Measurements from ENCODE around the gene FADS2.

The FADS2 gene

DNA sequence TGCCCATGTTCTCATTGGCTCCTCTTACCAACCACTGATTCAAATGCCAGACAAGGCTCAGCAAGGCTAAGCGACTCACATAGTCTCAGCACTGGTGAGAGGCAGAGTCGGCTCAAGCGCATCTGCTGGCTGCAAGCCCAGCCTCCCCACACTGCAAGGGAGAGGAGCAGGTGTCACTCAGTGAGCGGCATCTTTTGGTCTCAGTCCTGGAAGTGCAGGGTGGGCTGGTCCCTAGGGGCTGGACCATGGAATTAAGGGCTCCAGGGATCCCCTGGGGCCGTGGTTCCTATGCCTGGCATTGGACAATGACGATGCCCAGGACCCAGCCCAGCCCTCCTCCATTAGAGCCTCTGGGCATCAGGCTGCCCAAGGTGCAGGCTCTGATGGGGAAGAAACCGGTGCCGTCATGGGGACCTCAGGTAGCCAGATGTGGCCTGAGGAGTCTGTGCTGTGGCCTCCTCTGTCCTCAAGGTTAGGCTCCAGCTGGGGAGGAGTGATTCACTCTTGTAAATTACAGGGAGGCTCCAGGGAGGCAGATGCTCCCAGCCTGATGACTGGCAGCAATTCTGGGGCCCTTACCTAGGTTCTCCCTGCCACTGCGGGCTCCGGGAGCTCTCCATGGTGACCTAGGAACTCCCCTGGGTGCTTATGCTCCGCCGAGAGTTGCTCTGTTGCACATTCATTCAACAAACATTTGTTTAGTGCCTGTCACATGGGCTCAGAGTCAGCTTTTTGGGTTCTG is 28.0 kb downstream of the FADS2 start:
- Histone ChIP-seq H3K36me3 (peaks cover 26 to 69% (median 53%) of the 10 kb centered on the region in 3 donors), H3K4me1 (peaks cover 0 to 8% (median 5%) of the 10 kb centered on the region in 4 donors), H3K9me3 (no peaks in the 10 kb centered on the region), H3K27me3 (no peaks in the 10 kb centered on the region), H3K27ac (no peak overlapping the region), H3K4me3 (no peak overlapping the region)
- no peak for DNase-seq
- TF ChIP-seq, protein P1, sequence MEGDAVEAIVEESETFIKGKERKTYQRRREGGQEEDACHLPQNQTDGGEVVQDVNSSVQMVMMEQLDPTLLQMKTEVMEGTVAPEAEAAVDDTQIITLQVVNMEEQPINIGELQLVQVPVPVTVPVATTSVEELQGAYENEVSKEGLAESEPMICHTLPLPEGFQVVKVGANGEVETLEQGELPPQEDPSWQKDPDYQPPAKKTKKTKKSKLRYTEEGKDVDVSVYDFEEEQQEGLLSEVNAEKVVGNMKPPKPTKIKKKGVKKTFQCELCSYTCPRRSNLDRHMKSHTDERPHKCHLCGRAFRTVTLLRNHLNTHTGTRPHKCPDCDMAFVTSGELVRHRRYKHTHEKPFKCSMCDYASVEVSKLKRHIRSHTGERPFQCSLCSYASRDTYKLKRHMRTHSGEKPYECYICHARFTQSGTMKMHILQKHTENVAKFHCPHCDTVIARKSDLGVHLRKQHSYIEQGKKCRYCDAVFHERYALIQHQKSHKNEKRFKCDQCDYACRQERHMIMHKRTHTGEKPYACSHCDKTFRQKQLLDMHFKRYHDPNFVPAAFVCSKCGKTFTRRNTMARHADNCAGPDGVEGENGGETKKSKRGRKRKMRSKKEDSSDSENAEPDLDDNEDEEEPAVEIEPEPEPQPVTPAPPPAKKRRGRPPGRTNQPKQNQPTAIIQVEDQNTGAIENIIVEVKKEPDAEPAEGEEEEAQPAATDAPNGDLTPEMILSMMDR (IDR thresholded peaks at IDR 0.05): no peak
- intact Hi-C loops (cut with DNase I; ENCODE audit: low total_unique reads): no loop called here

DNA sequence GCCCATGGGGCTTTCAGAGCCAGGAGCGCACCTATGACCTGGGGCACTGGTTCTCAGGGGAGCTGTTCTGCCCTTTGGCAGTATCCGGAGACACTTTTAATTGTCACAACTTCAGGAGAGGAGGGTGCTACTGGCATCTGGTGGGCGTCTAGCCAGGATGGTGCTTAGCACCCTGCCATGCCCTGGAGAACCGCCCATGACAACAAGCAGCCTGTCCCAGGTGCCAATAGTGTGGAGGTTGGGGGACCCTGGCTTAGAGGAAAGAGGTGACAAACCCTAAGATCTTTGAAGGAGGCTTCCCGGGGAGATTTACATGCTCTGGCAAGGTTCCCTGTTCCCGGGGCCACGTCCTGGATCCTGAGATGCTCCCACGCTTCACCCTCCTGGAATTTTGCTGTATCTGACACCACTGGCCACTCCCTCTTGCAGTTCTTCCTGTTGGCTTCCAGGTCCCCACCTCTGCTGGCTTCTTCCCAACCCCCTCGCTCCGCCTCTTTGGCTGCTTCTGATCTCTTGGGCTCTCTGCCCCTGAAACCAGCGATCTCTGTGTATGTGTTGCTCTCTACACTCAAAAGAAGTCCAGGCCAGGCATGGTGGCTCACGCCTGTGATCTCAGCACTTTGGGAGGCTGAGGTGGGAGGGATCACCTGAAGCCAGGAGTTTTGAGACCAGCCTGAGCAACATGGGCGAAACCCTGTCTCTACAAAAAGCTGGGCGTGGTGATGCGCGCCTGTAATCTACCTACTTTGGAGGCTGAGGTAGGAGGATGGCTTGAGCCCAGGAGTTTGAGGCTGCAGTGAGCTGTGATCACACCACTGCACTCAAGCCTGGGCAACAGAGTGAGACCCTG is 32.2 kb downstream of the FADS2 start:
- Histone ChIP-seq H3K27me3 (no peaks in the 10 kb centered on the region), H3K36me3 (peaks cover 50 to 69% (median 65%) of the 10 kb centered on the region in 3 donors), H3K4me3 (no peak overlapping the region), H3K27ac (no peak overlapping the region), H3K9me3 (no peaks in the 10 kb centered on the region), H3K4me1 (peaks cover 0 to 8% (median 3%) of the 10 kb centered on the region in 4 donors)
- intact Hi-C loops (cut with DNase I; ENCODE audit: low total_unique reads): no loop called here
- TF ChIP-seq, protein P1 (IDR thresholded peaks at IDR 0.05): no peak
- DNase-seq: no peak

DNA sequence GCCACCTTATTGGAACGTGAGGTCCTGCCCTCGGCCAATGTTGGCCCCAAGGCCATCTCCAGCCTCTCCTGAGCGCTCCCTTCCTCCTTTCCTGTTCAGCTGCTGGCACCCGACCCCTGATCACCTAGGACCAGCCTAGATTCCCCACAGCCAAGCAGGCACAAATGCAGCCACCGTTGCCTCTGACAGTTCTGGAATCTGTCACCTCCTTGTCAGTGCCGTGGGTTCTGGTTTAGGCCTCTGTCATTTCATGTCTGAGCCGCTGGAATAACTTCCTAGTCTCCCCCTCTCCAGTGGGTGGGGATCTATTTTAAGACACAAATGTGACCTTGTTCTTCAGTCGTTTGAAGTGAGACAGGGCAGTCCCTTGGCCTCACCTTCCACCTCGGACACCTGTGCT is 33.5 kb downstream of the FADS2 start:
- no peaks in the 10 kb centered on the region for H3K9me3 ChIP-seq
- no peak overlapping the region for H3K27ac ChIP-seq
- TF ChIP-seq, protein P1 (IDR thresholded peaks at IDR 0.05): no peak
- intact Hi-C loops (cut with DNase I; ENCODE audit: low total_unique reads): no loop called here
- DNase-seq: no peak
- peaks cover 0 to 8% (median 3%) of the 10 kb centered on the region in 4 donors for H3K4me1 ChIP-seq
- H3K27me3 ChIP-seq: no peaks in the 10 kb centered on the region
- no peak overlapping the region for H3K4me3 ChIP-seq
- H3K36me3 ChIP-seq: peaks cover 50 to 78% (median 72%) of the 10 kb centered on the region in 3 donors

DNA sequence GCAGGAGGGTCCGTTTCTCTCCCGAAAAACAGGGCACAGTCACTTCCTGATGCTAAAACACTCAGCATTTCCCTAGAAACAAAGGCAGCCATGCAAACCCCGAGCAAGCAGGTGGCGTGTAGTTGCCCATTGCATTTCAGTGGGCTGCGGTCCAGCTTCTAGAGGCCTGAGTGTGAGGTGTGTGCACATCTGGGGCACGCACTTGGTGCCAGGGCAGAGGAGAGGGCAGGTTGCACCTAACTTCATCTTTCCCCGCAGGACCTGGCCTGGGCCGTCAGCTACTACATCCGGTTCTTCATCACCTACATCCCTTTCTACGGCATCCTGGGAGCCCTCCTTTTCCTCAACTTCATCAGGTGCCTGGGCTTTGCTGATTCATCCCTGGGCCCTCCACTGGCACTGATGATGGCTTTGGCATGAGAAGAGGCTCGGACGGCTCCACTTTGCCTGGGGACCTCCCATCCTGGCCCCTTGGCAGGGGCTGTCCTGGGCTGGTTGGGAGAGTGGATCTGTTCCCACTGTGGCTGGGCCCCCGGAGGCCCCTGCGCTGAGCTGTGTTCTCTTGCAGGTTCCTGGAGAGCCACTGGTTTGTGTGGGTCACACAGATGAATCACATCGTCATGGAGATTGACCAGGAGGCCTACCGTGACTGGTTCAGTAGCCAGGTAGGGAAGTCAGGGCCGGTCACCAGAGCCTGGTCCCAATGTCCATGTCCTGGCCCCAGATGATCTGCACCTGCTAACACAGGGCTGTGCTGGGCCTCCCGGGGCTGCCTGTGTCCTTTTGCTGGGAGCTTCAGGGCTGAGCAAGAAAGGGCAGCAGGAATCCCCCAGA is 34.8 kb downstream of the FADS2 start:
- no peak for DNase-seq
- Histone ChIP-seq H3K36me3 (peaks cover 38 to 65% (median 60%) of the 10 kb centered on the region in 3 donors), H3K4me1 (peaks cover 0 to 8% (median 3%) of the 10 kb centered on the region in 4 donors), H3K9me3 (no peaks in the 10 kb centered on the region), H3K27ac (no peak overlapping the region), H3K4me3 (no peak overlapping the region), H3K27me3 (no peaks in the 10 kb centered on the region)
- intact Hi-C loops (cut with DNase I; ENCODE audit: low total_unique reads): no loop called here
- TF ChIP-seq, protein P1 (IDR thresholded peaks at IDR 0.05): no peak

DNA sequence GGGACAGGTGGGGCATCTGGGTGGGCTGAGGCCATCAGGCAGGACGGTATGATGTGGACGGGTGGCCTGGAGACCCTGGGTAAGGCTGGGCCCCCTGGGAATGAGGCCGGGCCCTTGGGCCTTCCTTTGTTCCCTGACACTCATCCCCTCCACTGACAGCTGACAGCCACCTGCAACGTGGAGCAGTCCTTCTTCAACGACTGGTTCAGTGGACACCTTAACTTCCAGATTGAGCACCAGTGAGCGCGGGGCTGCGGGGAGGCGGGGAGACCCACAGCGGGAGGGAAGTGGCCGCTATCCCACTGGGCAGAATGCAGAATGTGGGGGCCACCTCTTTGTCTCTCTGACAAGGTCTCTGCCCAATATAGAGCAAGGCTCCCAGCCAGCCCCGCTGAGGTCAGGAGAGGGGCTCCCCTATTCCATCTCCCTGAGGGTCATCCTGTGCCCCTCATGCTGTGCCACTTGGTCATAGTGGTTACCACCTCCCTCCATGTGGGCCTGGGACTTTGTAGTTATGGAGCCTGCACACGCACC is 35.5 kb downstream of the FADS2 start:
- Histone ChIP-seq H3K27me3 (no peaks in the 10 kb centered on the region), H3K36me3 (peaks cover 38 to 59% (median 57%) of the 10 kb centered on the region in 3 donors), H3K4me3 (no peak overlapping the region), H3K9me3 (no peaks in the 10 kb centered on the region), H3K27ac (no peak overlapping the region), H3K4me1 (peaks cover 0 to 8% (median 3%) of the 10 kb centered on the region in 4 donors)
- intact Hi-C loops (cut with DNase I; ENCODE audit: low total_unique reads): no loop called here
- DNase-seq: no peak
- TF ChIP-seq, protein P1 (IDR thresholded peaks at IDR 0.05): no peak

All from tibial artery (tissue), 4 donors.